Breast epithelium (tissue), 3 donors: ENCODE data around the gene PRTFDC1.

Source experiments
- POLR2A ChIP-seq: fragments of 450-650 bp; IDR thresholded peaks from one replicate; pipeline ENCODE4 v1.6.1; 2016; ENCODE audit warnings: antibody characterized with exemption, mild to moderate bottlenecking, moderate library complexity
- POLR2AphosphoS5 ChIP-seq, 3 donors: sonication (generic); formaldehyde crosslinking; IDR thresholded peaks; one replicate each; pipeline ENCODE4 v1.6.1; 2017; ENCODE audit warnings: antibody characterized with exemption in 3 of 3
- TF ChIP-seq, protein P1 (sequence below), 3 donors: fragments of 450-650 bp; IDR thresholded peaks; one replicate each; pipeline ENCODE4 v1.5.1; 2016 to 2017; ENCODE audit warnings: antibody characterized with exemption in 3 of 3, mild to moderate bottlenecking in 3 of 3, moderate library complexity in 3 of 3

DNA sequence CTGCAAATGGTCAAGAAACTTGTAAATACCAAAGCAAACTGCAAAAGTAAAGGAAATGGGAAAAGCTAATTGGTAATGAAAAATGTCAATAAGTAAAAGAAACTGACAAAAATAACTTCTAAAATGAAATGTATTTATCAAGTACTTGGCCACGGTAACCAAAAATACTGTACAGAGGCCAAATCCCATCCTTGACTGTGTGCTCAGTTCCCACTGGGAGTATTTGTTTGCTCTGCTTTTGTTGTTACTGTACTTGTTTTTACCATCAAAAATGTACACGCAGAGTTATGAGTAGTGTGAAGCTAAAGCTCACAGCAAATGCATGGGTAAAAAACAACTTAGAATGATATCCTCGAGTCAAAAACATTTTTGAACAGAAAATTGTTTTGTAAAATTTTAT is 32.5 kb upstream of the PRTFDC1 start:
- TF ChIP-seq POLR2AphosphoS5 (IDR thresholded peaks at IDR 0.05) (no peak), POLR2A (no peak)
- TF ChIP-seq, protein P1, sequence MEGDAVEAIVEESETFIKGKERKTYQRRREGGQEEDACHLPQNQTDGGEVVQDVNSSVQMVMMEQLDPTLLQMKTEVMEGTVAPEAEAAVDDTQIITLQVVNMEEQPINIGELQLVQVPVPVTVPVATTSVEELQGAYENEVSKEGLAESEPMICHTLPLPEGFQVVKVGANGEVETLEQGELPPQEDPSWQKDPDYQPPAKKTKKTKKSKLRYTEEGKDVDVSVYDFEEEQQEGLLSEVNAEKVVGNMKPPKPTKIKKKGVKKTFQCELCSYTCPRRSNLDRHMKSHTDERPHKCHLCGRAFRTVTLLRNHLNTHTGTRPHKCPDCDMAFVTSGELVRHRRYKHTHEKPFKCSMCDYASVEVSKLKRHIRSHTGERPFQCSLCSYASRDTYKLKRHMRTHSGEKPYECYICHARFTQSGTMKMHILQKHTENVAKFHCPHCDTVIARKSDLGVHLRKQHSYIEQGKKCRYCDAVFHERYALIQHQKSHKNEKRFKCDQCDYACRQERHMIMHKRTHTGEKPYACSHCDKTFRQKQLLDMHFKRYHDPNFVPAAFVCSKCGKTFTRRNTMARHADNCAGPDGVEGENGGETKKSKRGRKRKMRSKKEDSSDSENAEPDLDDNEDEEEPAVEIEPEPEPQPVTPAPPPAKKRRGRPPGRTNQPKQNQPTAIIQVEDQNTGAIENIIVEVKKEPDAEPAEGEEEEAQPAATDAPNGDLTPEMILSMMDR (IDR thresholded peaks at IDR 0.05), result no peak
